Mesenchymal stem cell (in vitro differentiated cells and primary cell): ENCODE data around the gene POTEH. TPM values are rescaled to one million over a fixed set of nuclear protein-coding genes. Genes with fewer than 3 reads are reported as not detected.
"Not testable (repeated sequence)": the region's sequence is repeated elsewhere in the genome, so short reads cannot be mapped to it uniquely, and the experiment has no call there.

ENCODE experiments used
- DNase-seq: peaks from one replicate; pipeline ENCODE4 v3.0.0-alpha.2; 2013
- H2AFZ ChIP-seq: one replicate; pipeline ENCODE4 v1.6.1; 2013; ENCODE audit warnings: low read depth, mild to moderate bottlenecking, control low read depth, inconsistent platforms, low read length, moderate library complexity
- H2AK5ac ChIP-seq: 2 replicates; pipeline ENCODE4 v1.6.1; 2013; ENCODE audit warnings: low read length, moderate library complexity, mild to moderate bottlenecking, inconsistent platforms; ENCODE audit not compliant: severe bottlenecking
- H2BK120ac ChIP-seq: one replicate; pipeline ENCODE4 v1.6.1; 2013; ENCODE audit warnings: low read depth, mild to moderate bottlenecking, inconsistent platforms, low read length, moderate library complexity
- H2BK12ac ChIP-seq, 2 experiments: one replicate each; pipeline ENCODE4 v1.6.1; 2013; ENCODE audit warnings: inconsistent platforms in 2 of 2, low read length in 2 of 2, mild to moderate bottlenecking in 2 of 2, moderate library complexity in 2 of 2, control low read depth in 1 of 2
- H2BK15ac ChIP-seq: one replicate; pipeline ENCODE4 v1.6.1; 2013; ENCODE audit warnings: mild to moderate bottlenecking, low read depth, inconsistent platforms; ENCODE audit not compliant: poor library complexity, severe bottlenecking
- H2BK5ac ChIP-seq: 2 replicates; pipeline ENCODE4 v1.6.1; 2013; ENCODE audit warnings: low read depth, mild to moderate bottlenecking, low read length, control low read depth, inconsistent platforms; ENCODE audit not compliant: poor library complexity, severe bottlenecking
- H3K14ac ChIP-seq, 2 experiments: one replicate each; pipeline ENCODE4 v1.6.1; 2013; ENCODE audit warnings: inconsistent platforms in 2 of 2, low read length in 2 of 2, control low read depth in 1 of 2, mild to moderate bottlenecking in 1 of 2, moderate library complexity in 1 of 2
- H3K18ac ChIP-seq, 2 experiments: one replicate each; pipeline ENCODE4 v1.6.1; 2013; ENCODE audit warnings: inconsistent platforms in 2 of 2, low read length in 2 of 2, control low read depth in 1 of 2, low read depth in 1 of 2, mild to moderate bottlenecking in 1 of 2
- H3K23ac ChIP-seq, 2 experiments: one replicate each; pipeline ENCODE4 v1.6.1; 2013; ENCODE audit warnings: inconsistent platforms in 2 of 2, low read length in 2 of 2, mild to moderate bottlenecking in 2 of 2, moderate library complexity in 2 of 2, control low read depth in 1 of 2
- H3K27ac ChIP-seq: 2 replicates; pipeline ENCODE4 v1.5.1; 2013; ENCODE audit warnings: mild to moderate bottlenecking, moderate library complexity, low read length, control low read depth, inconsistent platforms; ENCODE audit not compliant: poor library complexity, severe bottlenecking
- H3K27me3 ChIP-seq, 2 experiments: 2 replicates each; pipeline versions ENCODE4 v1.6.1 to v1.7.0; 2013; ENCODE audit warnings: low read length in 2 of 2, mild to moderate bottlenecking in 2 of 2, moderate library complexity in 2 of 2, control low read depth in 1 of 2, inconsistent platforms in 1 of 2; ENCODE audit not compliant: control insufficient read depth in 1 of 2, insufficient read depth in 1 of 2
- H3K36me3 ChIP-seq, 2 experiments: 2 replicates each; pipeline versions ENCODE4 v1.6.1 to v1.7.0; 2013; ENCODE audit warnings: low read length in 2 of 2, control low read depth in 1 of 2, inconsistent platforms in 1 of 2, low read depth in 1 of 2, mild to moderate bottlenecking in 1 of 2; ENCODE audit not compliant: insufficient read depth in 2 of 2, control insufficient read depth in 1 of 2
- H3K4ac ChIP-seq, 2 experiments: one replicate each; pipeline ENCODE4 v1.6.1; 2013; ENCODE audit warnings: inconsistent platforms in 2 of 2, low read length in 2 of 2, mild to moderate bottlenecking in 2 of 2, moderate library complexity in 2 of 2, control low read depth in 1 of 2, low read depth in 1 of 2
- H3K4me1 ChIP-seq: 2 replicates; pipeline ENCODE4 v1.6.1; 2013; ENCODE audit warnings: low read depth, low read length, control low read depth; ENCODE audit not compliant: control insufficient read depth, insufficient read depth
- H3K4me2 ChIP-seq: 2 replicates; pipeline ENCODE4 v1.6.1; 2013; ENCODE audit warnings: low read length, mild to moderate bottlenecking, inconsistent platforms; ENCODE audit not compliant: poor library complexity, severe bottlenecking
- H3K4me3 ChIP-seq, 2 experiments: 2 replicates each; pipeline versions ENCODE4 v1.5.1 to v1.7.0; 2013; ENCODE audit warnings: low read length in 2 of 2, mild to moderate bottlenecking in 2 of 2, control low read depth in 1 of 2, low read depth in 1 of 2; ENCODE audit not compliant: insufficient read depth in 1 of 2
- H3K79me1 ChIP-seq: replicated peaks from 2 replicates; pipeline ENCODE4 v1.6.1; 2013; ENCODE audit warnings: mild to moderate bottlenecking, control low read depth, low read length, inconsistent platforms; ENCODE audit not compliant: poor library complexity, severe bottlenecking
- H3K9ac ChIP-seq: 2 replicates; pipeline ENCODE4 v1.7.0; 2013; ENCODE audit warnings: mild to moderate bottlenecking, low read length, moderate library complexity
- H3K9me3 ChIP-seq: 2 replicates; pipeline ENCODE4 v1.7.0; 2013; ENCODE audit warnings: mild to moderate bottlenecking, low read length; ENCODE audit not compliant: control insufficient read depth
- H4K8ac ChIP-seq: one replicate; pipeline ENCODE4 v1.6.1; 2013; ENCODE audit warnings: inconsistent platforms, mild to moderate bottlenecking, low read length, moderate library complexity
- H4K91ac ChIP-seq: one replicate; pipeline ENCODE4 v1.6.1; 2013; ENCODE audit warnings: mild to moderate bottlenecking, low read length, inconsistent platforms
- WGBS: methylation state at CpG from one replicate; pipeline ENCODE4 v1.1.7; 2013; ENCODE audit warnings: mixed read lengths; 5-methylcytosine and 5-hydroxymethylcytosine counted together
- small RNA-seq: library from polyadenylated mRNA; stranded (forward); fragments of <200 nt; extraction: miRNeasy Mini kit (QIAGEN cat#:217004); gene quantifications from one replicate; pipeline ENCODE3, GENCODE V24; 2013; ENCODE audit warnings: low read depth

POTEH gene

GRCh38 chr22:15760388-15761150 lies 70.7 kb downstream of the POTEH start:
- not testable (repeated sequence) for H3K79me1 ChIP-seq, H3K4ac ChIP-seq, H4K91ac ChIP-seq, H3K27ac ChIP-seq, DNase-seq, H3K9me3 ChIP-seq, H3K4me3 ChIP-seq, H2BK15ac ChIP-seq, H2AFZ ChIP-seq, H2BK12ac ChIP-seq, H3K4me2 ChIP-seq, H4K8ac ChIP-seq, H3K27me3 ChIP-seq, H3K4me1 ChIP-seq, H2AK5ac ChIP-seq, H3K18ac ChIP-seq, H2BK120ac ChIP-seq, H2BK5ac ChIP-seq, H3K9ac ChIP-seq, H3K23ac ChIP-seq, H3K36me3 ChIP-seq, H3K14ac ChIP-seq
- WGBS: no CpG with 5 or more reads among the region's 44 CpGs

- not testable (repeated sequence) for H2AFZ ChIP-seq, H2BK12ac ChIP-seq, H3K9ac ChIP-seq, H3K14ac ChIP-seq, H3K4me3 ChIP-seq, H2BK5ac ChIP-seq, H3K18ac ChIP-seq, H3K4me1 ChIP-seq, H3K23ac ChIP-seq, H4K8ac ChIP-seq, H3K27ac ChIP-seq, H3K4ac ChIP-seq, H3K9me3 ChIP-seq, DNase-seq, H2BK15ac ChIP-seq, H3K36me3 ChIP-seq, H4K91ac ChIP-seq, H3K27me3 ChIP-seq, H2BK120ac ChIP-seq, H3K4me2 ChIP-seq, H2AK5ac ChIP-seq, H3K79me1 ChIP-seq
- no CpG with 5 or more reads among the region's 30 CpGs for WGBS
These were observed 71.4 kb downstream of the POTEH start for GRCh38 chr22:15761151-15761777.

- H3K4ac ChIP-seq, H3K18ac ChIP-seq, H3K4me1 ChIP-seq, H3K14ac ChIP-seq, DNase-seq, H3K4me2 ChIP-seq, H3K79me1 ChIP-seq, H2BK15ac ChIP-seq, H3K27me3 ChIP-seq, H4K91ac ChIP-seq, H2AK5ac ChIP-seq, H2BK12ac ChIP-seq, H3K4me3 ChIP-seq, H3K9ac ChIP-seq, H3K23ac ChIP-seq, H2AFZ ChIP-seq, H2BK5ac ChIP-seq, H3K36me3 ChIP-seq, H4K8ac ChIP-seq, H3K9me3 ChIP-seq, H3K27ac ChIP-seq, H2BK120ac ChIP-seq: not testable (repeated sequence)
- WGBS: no CpG with 5 or more reads among the region's 1 CpG
These were observed 73.7 kb downstream of the POTEH start for GRCh38 chr22:15763559-15763958.

Small RNA genes lying within 50 kb of the gene (small RNA-seq; reads per million reads assigned to genes)
- gene RNU6-816P: not detected
